ENCODE results near the gene CDKAL1.

CDKAL1 gene

GRCh38 chr6:21137700-21138335 lies 603.6 kb downstream of the CDKAL1 start:
- H2AFZ ChIP-seq (ENCODE audit: low read depth, low read length), result no peak overlapping the region
- H3K79me2 ChIP-seq (ENCODE audit: low read length), result no peaks in the 10 kb centered on the region
- no peaks in the 10 kb centered on the region for H3K36me3 ChIP-seq (replicated peaks; ENCODE audit: low read depth, low read length)
- H3K4me1 ChIP-seq (ENCODE audit: low read length), result no peaks in the 10 kb centered on the region
- no peak overlapping the region for H3K4me3 ChIP-seq (ENCODE audit: low read length)
- H3K27ac ChIP-seq (ENCODE audit: low read length), result no peak overlapping the region
- no peaks in the 10 kb centered on the region for H3K9me3 ChIP-seq (ENCODE audit: insufficient read depth, low read length)
- no peak for TF ChIP-seq EZH2phosphoT487 (IDR thresholded peaks at IDR 0.05; ENCODE audit: low read depth)
- TF ChIP-seq CTCF (IDR thresholded peaks at IDR 0.05; ENCODE audit: low read depth, low read length), result no peak
- H3K9ac ChIP-seq (ENCODE audit: low read length), result no peak overlapping the region
- H4K20me1 ChIP-seq (ENCODE audit: insufficient read depth, low read length), result no peaks in the 10 kb centered on the region
- H3K4me2 ChIP-seq (ENCODE audit: low read length), result no peak overlapping the region
- H3K27me3 ChIP-seq (ENCODE audit: low read depth, low read length), result no peaks in the 10 kb centered on the region

GRCh38 chr6:21138336-21139069 lies 604.2 kb downstream of the CDKAL1 start:
- H3K27ac ChIP-seq (ENCODE audit: low read length), result no peak overlapping the region
- H3K4me2 ChIP-seq (ENCODE audit: low read length), result no peak overlapping the region
- H3K4me3 ChIP-seq (ENCODE audit: low read length), result no peak overlapping the region
- no peaks in the 10 kb centered on the region for H4K20me1 ChIP-seq (ENCODE audit: insufficient read depth, low read length)
- H3K4me1 ChIP-seq (ENCODE audit: low read length), result no peaks in the 10 kb centered on the region
- H3K27me3 ChIP-seq (ENCODE audit: low read depth, low read length), result no peaks in the 10 kb centered on the region
- H3K9ac ChIP-seq (ENCODE audit: low read length), result no peak overlapping the region
- no peaks in the 10 kb centered on the region for H3K36me3 ChIP-seq (replicated peaks; ENCODE audit: low read depth, low read length)
- TF ChIP-seq CTCF (IDR thresholded peaks at IDR 0.05; ENCODE audit: low read depth, low read length) (no peak), EZH2phosphoT487 (IDR thresholded peaks at IDR 0.05; ENCODE audit: low read depth) (no peak)
- no peak overlapping the region for H2AFZ ChIP-seq (ENCODE audit: low read depth, low read length)
- H3K9me3 ChIP-seq (ENCODE audit: insufficient read depth, low read length), result no peaks in the 10 kb centered on the region
- no peaks in the 10 kb centered on the region for H3K79me2 ChIP-seq (ENCODE audit: low read length)

GRCh38 chr6:21140966-21141365 lies 606.7 kb downstream of the CDKAL1 start:
- Histone ChIP-seq H3K4me3 (ENCODE audit: low read length) (no peak overlapping the region), H3K79me2 (ENCODE audit: low read length) (no peaks in the 10 kb centered on the region), H2AFZ (ENCODE audit: low read depth, low read length) (no peak overlapping the region), H3K9ac (ENCODE audit: low read length) (no peak overlapping the region), H3K9me3 (ENCODE audit: insufficient read depth, low read length) (no peaks in the 10 kb centered on the region), H3K27me3 (ENCODE audit: low read depth, low read length) (no peaks in the 10 kb centered on the region), H4K20me1 (ENCODE audit: insufficient read depth, low read length) (no peaks in the 10 kb centered on the region), H3K4me1 (ENCODE audit: low read length) (no peaks in the 10 kb centered on the region), H3K4me2 (ENCODE audit: low read length) (no peak overlapping the region), H3K27ac (ENCODE audit: low read length) (no peak overlapping the region), H3K36me3 (replicated peaks; ENCODE audit: low read depth, low read length) (no peaks in the 10 kb centered on the region)
- TF ChIP-seq EZH2phosphoT487 (IDR thresholded peaks at IDR 0.05; ENCODE audit: low read depth) (no peak), CTCF (IDR thresholded peaks at IDR 0.05; ENCODE audit: low read depth, low read length) (no peak)

- no peaks in the 10 kb centered on the region for H3K9me3 ChIP-seq (ENCODE audit: insufficient read depth, low read length)
- TF ChIP-seq EZH2phosphoT487 (IDR thresholded peaks at IDR 0.05; ENCODE audit: low read depth) (no peak), CTCF (IDR thresholded peaks at IDR 0.05; ENCODE audit: low read depth, low read length) (no peak)
- H3K4me3 ChIP-seq (ENCODE audit: low read length), result no peak overlapping the region
- H3K27me3 ChIP-seq (ENCODE audit: low read depth, low read length), result no peaks in the 10 kb centered on the region
- H2AFZ ChIP-seq (ENCODE audit: low read depth, low read length), result no peak overlapping the region
- no peak overlapping the region for H3K4me2 ChIP-seq (ENCODE audit: low read length)
- no peaks in the 10 kb centered on the region for H3K36me3 ChIP-seq (replicated peaks; ENCODE audit: low read depth, low read length)
- no peaks in the 10 kb centered on the region for H3K4me1 ChIP-seq (ENCODE audit: low read length)
- H3K27ac ChIP-seq (ENCODE audit: low read length), result no peak overlapping the region
- H3K79me2 ChIP-seq (ENCODE audit: low read length), result no peaks in the 10 kb centered on the region
- H3K9ac ChIP-seq (ENCODE audit: low read length), result no peak overlapping the region
- no peaks in the 10 kb centered on the region for H4K20me1 ChIP-seq (ENCODE audit: insufficient read depth, low read length)
Measured at GRCh38 chr6:21141616-21142303, 607.5 kb downstream of the CDKAL1 start.
